Femur (tissue), 1 donor: ENCODE data around the gene EBI3.
"Not testable (repeated sequence)": the region's sequence is repeated elsewhere in the genome, so short reads cannot be mapped to it uniquely, and the experiment has no call there.

Experiments
- DNase-seq: peaks from one replicate; pipeline ENCODE4 v3.0.0-alpha.2; 2017

EBI3 gene

GRCh38 chr19:4200940-4201542, 28.3 kb upstream of the EBI3 start:
- DNase-seq, result no peak

- DNase-seq, result no peak
These were observed 27.5 kb upstream of the EBI3 start for GRCh38 chr19:4201798-4202197.

DNA sequence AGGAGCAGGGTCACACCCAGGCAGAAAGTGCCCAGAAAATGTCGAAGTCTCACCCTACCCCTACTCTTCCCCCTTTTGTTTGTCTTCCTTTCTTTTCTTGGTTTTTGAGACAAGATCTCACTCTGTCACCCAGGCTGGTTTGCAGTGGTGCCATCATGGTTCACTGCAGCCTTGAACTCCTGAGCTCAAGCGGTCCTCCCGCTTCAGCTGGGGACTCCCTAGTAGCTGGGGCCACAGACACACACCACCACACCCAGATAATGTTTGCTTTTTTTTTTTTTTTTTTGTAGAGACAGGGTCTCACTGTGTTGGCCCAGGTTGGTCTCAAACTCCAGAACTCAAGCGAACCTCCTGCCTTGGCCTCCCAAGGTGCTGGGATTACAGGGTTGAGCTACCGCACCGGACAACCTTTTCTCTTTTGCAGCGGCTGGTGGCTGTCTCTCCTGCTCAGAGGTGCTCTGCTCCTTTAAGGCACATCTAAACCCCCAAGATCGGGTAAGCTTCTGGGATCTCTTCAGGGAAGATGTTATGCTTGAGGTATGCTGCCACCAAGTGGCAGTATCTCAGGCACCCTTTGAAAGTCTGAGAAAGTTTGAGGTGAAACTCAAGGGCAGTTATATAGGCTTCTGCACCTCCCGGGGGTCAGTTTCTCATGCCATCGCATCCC, 22.4 kb upstream of the EBI3 start:
- no peak for DNase-seq

DNA sequence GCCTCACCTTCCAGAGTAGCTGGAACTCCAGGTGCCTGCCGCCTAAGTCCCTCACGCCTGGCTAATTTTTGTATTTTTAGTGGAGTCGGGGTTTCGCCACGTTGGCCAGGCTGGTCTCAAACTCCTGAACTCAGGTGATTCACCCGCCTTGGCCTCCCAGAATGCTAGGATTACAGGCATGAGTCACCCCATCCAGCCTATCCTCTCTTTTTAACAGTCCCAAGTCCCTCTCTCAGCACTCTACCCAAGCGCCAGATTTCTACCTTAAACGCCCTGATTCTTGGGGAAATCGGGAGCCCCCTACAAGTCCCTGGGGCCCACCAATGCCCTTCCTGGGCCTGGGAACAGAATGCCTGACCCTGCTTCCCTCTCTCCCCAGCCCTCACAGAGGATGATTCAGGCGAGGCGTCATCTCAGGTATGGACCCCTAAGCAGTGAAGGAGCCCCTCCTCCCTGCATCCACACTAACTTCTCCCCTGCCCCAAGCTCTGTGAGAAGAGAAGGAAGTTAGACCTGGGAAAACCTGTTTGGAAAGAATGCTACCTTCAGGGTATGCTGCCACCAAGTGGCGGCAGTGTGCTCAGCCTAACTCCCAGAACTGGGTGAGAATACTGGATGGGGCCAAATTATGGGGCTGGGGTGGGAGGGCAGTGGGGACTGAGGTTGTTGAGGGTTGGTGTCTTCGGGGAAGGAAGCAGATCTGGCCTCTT, 20.8 kb upstream of the EBI3 start:
- DNase-seq, result no peak

DNA sequence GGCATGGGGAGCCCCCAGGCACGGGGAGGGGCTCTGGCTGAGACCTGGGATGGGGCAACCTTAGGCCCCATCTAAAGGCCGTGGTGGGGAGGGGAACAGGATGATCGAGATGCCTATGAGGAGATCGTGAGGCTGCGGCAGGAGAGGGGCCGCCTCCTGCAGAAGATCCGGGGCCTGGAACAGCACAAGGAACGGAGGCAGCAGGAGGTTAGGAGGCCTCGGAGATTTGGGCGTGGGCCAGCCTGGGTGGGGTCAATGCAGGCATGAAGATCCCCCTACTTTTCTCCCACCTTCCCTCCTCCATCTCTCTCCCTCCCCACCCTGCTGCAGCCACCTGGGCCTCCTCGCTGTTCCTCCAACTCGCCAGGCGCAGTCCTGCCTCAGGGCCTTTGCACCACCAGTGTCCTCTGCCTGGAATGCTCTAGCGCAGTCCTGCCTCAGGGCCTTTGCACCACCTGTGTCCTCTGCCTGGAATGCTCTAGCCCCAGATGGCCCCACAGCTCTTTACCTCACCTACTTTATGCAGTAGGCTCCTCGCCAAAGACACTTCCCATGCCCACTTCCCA, 19.1 kb upstream of the EBI3 start:
- no peak for DNase-seq

- DNase-seq, result no peak
These were observed 16.2 kb upstream of the EBI3 start for GRCh38 chr19:4213116-4213515.

- no peak for DNase-seq
These were observed 13.5 kb upstream of the EBI3 start for GRCh38 chr19:4215807-4216206.

DNA sequence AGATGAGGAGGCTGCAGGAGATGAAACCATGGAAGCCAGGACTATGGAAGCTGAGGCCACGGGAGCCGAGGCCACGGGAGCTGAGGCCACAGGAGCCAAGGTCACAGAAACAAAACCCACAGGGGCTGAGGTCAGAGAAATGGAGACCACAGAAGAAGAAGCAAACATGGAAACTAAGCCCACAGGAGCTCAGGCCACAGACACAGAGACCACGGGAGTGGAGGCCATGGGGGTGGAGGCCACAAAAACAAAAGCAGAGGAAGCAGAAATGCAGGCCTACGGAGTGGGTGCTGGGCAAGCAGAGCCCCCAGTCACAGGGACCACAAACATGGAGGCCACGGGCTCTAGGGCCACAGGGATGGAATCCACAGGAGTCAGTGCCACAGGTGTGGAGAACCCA, 12.5 kb upstream of the EBI3 start:
- no peak for DNase-seq

DNA sequence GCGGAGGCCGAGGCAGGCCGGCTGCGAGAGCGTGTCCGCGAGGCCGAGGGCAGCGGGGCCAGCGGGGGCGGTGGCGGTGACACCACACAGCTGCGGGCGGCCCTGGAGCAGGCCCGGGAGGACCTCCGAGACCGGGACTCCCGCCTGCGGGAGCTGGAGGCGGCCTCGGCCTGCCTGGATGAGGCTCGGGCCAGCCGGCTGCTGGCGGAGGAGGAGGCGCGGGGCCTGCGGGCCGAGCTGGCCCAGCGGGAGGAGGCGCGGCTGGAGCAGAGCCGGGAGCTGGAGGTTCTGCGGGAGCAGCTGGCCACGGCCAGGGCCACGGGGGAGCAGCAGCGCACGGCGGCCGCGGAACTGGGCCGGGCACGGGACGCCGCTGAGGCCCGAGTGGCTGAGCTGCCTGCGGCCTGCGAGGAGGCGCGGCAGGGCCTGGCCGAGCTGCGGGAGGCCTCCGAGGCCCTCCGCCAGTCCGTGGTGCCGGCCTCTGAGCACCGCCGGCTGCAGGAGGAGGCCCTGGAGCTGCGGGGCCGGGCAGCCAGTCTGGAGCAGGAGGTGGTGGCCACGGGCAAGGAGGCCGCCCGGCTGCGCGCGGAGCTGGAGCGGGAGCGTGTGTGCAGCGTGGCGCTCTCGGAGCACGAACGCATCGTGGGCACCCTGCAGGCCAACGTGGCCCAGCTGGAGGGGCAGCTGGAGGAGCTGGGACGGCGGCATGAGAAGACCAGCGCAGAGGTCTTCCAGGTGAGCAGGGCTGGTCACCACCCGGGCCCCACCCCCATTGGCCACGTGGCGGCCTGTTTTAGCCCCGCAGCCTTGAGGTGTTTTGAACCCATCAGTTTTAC, 11.7 kb upstream of the EBI3 start:
- no peak for DNase-seq

DNA sequence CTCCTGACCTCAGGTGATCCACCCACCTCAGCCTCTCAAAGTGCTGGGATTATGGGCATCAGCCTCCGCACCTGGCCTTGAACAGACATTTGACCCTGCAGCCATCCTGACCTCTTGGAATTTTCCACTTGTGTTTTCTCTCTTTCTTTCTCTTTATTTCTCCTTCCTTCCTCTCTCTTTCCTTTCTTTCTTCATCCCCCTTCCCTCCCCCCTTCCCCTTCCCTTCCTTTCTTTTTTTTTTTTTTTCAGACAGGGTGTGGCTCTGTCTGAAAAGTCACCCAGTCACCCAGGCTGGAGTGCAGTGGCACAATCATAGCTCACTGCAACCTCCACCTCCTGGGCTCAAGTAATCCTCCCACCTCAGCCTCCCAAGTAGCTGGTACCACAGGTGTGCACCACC, 10.8 kb upstream of the EBI3 start:
- DNase-seq, result not testable (repeated sequence)

GRCh38 chr19:4220188-4220587, 9.1 kb upstream of the EBI3 start:
- no peak for DNase-seq

- DNase-seq, result no peak
These were observed 4.9 kb upstream of the EBI3 start for GRCh38 chr19:4224470-4224869.

GRCh38 chr19:4225885-4226284, 3.4 kb upstream of the EBI3 start:
- no peak for DNase-seq

DNA sequence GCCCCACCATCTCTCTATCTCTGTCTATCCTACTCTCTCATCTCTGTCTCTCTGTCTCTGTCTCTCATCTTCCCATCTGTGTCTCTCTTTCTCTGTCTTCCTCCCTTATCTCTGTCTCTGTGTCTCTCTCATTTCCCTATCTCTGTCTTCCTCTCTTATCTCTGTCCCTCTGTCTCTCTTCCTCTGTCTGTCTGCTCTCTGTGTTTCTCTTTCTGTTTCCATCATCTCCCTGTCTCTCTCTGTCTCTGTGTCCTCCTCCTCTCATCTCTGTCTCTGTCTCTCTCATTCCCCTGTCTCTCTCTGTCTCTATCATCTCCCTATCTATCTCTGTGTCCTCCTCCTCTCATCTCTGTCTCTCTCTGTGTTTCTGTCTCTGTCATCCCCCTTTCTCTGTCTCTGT, 1.6 kb upstream of the EBI3 start:
- DNase-seq, result no peak

GRCh38 chr19:4228765-4229178, 551 bp upstream of the EBI3 start:
- no peak for DNase-seq

GRCh38 chr19:4230237-4230636, 914 bp downstream of the EBI3 start:
- DNase-seq, result not testable (repeated sequence)

GRCh38 chr19:4231521-4231920, 2.2 kb downstream of the EBI3 start:
- DNase-seq, result not testable (repeated sequence)

DNA sequence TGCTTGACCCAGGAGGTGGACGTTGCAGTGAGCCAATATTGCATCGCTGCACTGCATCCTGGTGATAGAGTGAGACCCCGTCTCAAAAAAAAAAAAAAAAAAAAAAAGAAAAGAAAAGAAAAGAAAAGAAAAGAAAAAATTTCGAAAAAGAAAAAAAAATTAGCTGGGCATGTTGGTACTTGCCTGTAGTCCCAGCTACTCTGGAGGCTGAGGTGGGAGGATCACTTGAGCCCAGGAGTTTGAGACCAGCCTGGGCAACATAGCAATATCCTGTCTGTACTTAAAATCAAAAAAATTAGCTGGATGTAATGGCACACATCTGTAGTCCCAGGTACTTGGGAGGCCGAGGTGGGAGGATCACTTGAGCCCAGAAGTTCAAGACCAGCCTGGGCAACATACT, 2.8 kb downstream of the EBI3 start:
- not testable (repeated sequence) for DNase-seq

DNA sequence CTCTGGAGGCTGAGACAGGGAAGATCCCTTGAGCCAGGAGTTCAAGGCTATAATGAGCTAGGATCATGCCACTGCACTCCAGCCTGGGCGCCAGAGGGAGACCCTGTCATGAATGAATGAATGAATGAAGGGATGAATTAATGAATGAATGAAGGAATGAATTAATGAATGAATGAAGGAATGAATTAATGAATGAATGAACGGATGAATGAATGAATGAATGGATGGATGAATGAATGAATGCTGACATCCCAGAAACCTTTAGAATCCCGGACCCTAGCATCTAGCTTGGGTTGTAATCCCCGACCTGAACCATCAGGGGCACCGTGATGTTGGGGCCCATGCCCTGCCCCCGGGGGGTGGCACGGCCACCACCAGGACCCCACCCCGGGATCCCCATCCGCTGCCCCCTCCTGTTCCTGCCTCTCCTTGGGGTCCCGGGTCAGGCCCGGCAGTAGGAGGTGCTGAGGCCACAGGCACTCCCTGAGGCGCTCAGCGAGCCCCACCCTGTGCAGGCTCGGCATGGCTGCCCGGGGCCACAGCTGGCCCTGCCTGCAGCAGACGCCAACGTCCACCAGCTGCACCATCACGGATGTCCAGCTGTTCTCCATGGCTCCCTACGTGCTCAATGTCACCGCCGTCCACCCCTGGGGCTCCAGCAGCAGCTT, 3.4 kb downstream of the EBI3 start:
- DNase-seq, result peak; percentile 30

DNA sequence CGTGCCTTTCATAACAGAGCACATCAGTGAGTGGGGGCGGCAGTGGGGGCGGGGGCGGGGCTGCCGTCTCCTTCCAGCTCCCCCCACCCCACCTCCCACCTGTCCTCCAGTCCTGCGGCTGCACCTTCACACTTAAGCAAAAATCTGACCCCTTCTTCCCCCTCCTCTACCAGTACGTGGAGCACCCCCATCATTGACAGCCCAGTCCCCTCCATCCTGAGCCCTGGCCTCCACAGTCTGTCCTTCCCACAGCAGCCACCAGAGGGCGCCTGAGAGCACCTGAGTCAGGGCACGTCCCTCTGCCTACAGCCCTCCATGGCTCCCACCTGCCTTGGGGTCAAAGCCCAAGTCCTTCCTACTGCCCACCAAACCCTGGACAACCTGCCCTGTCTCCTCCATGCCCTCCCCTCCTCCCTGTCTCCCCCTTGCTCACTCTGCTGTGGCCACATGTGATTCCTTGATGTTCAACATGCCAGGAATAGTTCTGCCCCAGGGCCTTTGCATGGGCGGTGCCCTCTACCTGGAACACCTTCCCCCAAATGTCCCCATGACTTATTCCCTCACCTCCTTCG, 4.0 kb downstream of the EBI3 start:
- peak; percentile 41 for DNase-seq

DNA sequence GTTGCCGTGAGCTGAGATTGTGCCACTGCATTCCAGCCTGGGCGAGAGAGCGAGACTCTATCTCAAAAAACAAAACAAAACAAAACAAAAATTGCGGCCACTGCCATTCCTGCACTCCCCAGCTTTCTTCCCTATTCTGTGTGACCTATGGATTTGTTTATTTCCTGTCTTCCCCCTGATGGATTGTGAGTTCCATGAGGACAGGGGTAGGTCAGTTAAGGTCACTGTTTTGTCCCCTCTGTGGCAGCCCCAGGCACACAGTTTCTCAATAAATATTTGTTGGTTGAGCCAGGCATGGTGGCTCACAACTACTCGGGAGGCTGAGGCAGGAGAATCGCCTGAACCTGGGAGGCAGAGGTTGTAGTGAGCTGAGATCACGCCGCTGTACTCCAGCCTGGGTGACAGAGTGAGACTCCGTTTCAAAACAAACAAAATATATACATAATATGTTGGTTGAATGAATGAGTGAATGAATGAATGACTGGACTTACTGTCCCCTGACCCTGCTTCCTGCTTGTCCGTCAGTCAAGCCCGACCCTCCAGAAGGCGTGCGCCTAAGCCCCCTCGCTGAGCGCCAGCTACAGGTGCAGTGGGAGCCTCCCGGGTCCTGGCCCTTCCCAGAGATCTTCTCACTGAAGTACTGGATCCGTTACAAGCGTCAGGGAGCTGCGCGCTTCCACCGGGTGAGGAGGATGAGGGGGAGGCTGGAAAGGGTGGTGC, 5.0 kb downstream of the EBI3 start:
- no peak for DNase-seq

DNA sequence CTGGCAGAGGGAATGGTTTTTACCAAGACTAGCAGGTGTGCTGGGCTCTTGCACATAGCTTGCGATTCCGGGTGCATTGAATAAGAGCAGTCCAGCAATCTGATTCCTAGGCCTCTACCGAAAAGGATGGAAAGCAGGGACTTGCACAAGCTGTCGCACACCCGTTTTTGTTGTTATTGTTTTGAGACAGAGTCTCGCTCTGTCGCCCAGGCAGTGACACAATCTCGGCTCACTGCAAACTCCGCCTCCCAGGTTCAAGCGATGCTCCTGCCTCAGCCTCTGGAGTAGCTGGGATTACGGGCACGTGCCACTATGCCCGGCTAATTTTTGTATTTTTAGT, 5.5 kb downstream of the EBI3 start:
- no peak for DNase-seq
